Central memory CD8-positive, alpha-beta T cell (primary cell): ENCODE measurements around the gene CDH23.

ENCODE experiments used
- ATAC-seq: fragments of 150-1000 bp; cut with Tn5 transposase; replicated peaks from 2 replicates; pipeline ENCODE4 v1.10.0; 2022; ENCODE audit warnings: mild to moderate bottlenecking, moderate FRiP score, moderate number of reproducible peaks; ENCODE audit not compliant: poor library complexity, severe bottlenecking; ENCODE audit errors: extremely low read depth
- DNase-seq, 2 donors: peaks; one replicate each; pipeline ENCODE4 v3.0.0; 2021; ENCODE audit warnings: low spot score in 2 of 2
- H3K27ac Mint-ChIP-seq: one replicate; pipeline ENCODE4 v1.8.0; 2022; ENCODE audit warnings: low read depth, mild to moderate bottlenecking, moderate library complexity, mixed read lengths
- H3K27me3 Mint-ChIP-seq: one replicate; pipeline ENCODE4 v1.8.0; 2022; ENCODE audit warnings: mixed read lengths
- H3K36me3 Mint-ChIP-seq: one replicate; pipeline ENCODE4 v1.8.0; 2022; ENCODE audit warnings: mild to moderate bottlenecking, moderate library complexity, mixed read lengths; ENCODE audit not compliant: insufficient read depth
- H3K4me1 Mint-ChIP-seq: one replicate; pipeline ENCODE4 v1.8.0; 2022; ENCODE audit warnings: mixed read lengths
- H3K4me3 Mint-ChIP-seq: one replicate; pipeline ENCODE4 v1.8.0; 2022; ENCODE audit warnings: mild to moderate bottlenecking, moderate library complexity, mixed read lengths
- H3K9me3 Mint-ChIP-seq: one replicate; pipeline ENCODE4 v1.8.0; 2022; ENCODE audit warnings: mixed read lengths

Gene CDH23

GRCh38 chr10:71771821-71772617 lies 375.3 kb downstream of the CDH23 start:
- ATAC-seq (no peak), DNase-seq (no peak)
- peak overlapping the region; percentile 77 for H3K27ac Mint-ChIP-seq
- H3K4me1 Mint-ChIP-seq, result peaks cover 73% of the 10 kb centered on the region
- H3K4me3 Mint-ChIP-seq, result peak overlapping the region; percentile 89
- no peaks in the 10 kb centered on the region for H3K9me3 Mint-ChIP-seq
- H3K27me3 Mint-ChIP-seq, result no peaks in the 10 kb centered on the region
- peaks cover 19% of the 10 kb centered on the region for H3K36me3 Mint-ChIP-seq

DNA sequence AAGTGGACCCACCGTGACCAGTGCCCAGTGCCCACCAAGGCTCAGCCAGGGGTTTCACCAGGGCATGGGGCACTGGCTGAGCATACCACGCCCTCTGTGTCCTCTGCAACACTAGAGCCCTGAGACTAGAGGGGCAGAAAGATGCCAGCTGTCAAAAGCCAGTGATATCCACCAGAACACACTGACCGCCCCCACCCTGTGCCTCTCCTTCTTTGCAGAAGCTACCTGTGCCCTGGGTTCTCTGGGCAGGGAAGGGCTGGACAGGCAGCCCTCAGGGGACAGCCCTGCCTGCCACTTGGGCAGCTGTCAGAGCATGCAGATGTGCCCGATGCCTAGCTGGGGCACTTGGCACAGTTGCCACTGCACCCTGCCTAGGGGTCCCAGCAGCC lies 376.1 kb downstream of the CDH23 start:
- no peak for ATAC-seq

GRCh38 chr10:71773221-71773971 lies 376.7 kb downstream of the CDH23 start, which contains the start of gene VSIR:
Gene VSIR (minus strand): TSS chr10:71773520. CDS start chr10:71773439, 81 bp downstream.
- Mint-ChIP-seq H3K27me3 (no peaks in the 10 kb centered on the region), H3K4me1 (peaks cover 59% of the 10 kb centered on the region), H3K36me3 (peaks cover 21% of the 10 kb centered on the region), H3K9me3 (no peaks in the 10 kb centered on the region), H3K4me3 (peak within 1 kb of the TSS; percentile 89), H3K27ac (peak within 1 kb of the TSS; percentile 77)
- peak; percentile 69 for ATAC-seq
- peak; percentile 96 to 98 for DNase-seq

More for the DNA sequence above, 376.1 kb downstream of the CDH23 start:
- Mint-ChIP-seq H3K9me3 (no peaks in the 10 kb centered on the region), H3K4me3 (peak overlapping the region; percentile 89), H3K36me3 (peaks cover 21% of the 10 kb centered on the region), H3K4me1 (peaks cover 65% of the 10 kb centered on the region), H3K27me3 (no peaks in the 10 kb centered on the region), H3K27ac (peak overlapping the region; percentile 77)
- no peak for DNase-seq

DNA sequence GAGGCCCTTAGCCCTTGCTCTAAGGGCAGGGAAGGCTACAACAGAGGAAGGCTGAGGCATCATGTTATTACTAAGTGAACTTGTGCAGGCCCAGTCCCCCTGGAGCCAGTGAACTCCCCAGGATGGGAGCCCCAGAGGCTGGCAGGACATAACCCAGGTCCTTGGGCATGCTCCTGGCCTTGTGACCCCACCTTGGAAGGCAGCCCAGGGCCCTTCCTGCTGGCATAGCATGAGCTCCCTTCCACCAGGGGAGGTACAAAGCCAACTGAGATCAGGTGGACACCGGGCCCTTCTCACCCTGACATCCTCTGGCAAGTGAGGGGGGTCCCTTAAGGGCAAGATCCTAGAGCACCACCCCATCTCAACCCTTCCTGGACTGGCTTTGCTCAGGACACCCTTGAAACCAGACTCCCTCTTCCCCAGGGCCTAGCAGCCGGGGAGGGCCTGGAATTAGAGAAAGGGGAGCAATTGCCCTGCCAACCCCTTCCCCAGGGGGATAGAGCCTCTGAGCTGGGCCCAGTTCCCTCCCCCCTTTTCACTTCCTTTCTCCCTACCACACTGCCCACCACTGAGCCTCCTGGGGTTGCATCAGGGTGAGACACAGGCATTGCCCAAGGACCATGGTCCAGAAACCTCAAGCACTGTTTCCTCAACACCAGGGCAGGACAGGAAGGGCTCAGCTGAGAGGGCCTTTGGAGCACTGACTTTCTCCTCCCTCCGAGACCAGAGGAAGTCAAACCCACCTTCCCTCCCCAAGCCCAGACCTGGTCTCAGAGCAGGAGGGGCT lies 378.4 kb downstream of the CDH23 start:
- Mint-ChIP-seq H3K4me3 (peak overlapping the region; percentile 89), H3K9me3 (no peaks in the 10 kb centered on the region), H3K4me1 (peaks cover 47% of the 10 kb centered on the region), H3K27me3 (no peaks in the 10 kb centered on the region), H3K27ac (peak overlapping the region; percentile 44), H3K36me3 (peaks cover 15% of the 10 kb centered on the region)
- ATAC-seq (no peak), DNase-seq (no peak)

- Mint-ChIP-seq H3K36me3 (peaks cover 16% of the 10 kb centered on the region), H3K9me3 (no peaks in the 10 kb centered on the region), H3K27me3 (no peaks in the 10 kb centered on the region), H3K4me1 (peaks cover 33% of the 10 kb centered on the region), H3K27ac (peak overlapping the region; percentile 57), H3K4me3 (no peak overlapping the region)
- ATAC-seq, result no peak
- DNase-seq, result no peak
Observed at GRCh38 chr10:71776481-71776925, 379.8 kb downstream of the CDH23 start.

GRCh38 chr10:71777213-71777985 lies 380.7 kb downstream of the CDH23 start:
- H3K27ac Mint-ChIP-seq, result no peak overlapping the region
- H3K36me3 Mint-ChIP-seq, result peaks cover 9% of the 10 kb centered on the region
- DNase-seq (no peak), ATAC-seq (no peak)
- peaks cover 24% of the 10 kb centered on the region for H3K4me1 Mint-ChIP-seq
- H3K9me3 Mint-ChIP-seq, result no peaks in the 10 kb centered on the region
- no peak overlapping the region for H3K4me3 Mint-ChIP-seq
- no peaks in the 10 kb centered on the region for H3K27me3 Mint-ChIP-seq

DNA sequence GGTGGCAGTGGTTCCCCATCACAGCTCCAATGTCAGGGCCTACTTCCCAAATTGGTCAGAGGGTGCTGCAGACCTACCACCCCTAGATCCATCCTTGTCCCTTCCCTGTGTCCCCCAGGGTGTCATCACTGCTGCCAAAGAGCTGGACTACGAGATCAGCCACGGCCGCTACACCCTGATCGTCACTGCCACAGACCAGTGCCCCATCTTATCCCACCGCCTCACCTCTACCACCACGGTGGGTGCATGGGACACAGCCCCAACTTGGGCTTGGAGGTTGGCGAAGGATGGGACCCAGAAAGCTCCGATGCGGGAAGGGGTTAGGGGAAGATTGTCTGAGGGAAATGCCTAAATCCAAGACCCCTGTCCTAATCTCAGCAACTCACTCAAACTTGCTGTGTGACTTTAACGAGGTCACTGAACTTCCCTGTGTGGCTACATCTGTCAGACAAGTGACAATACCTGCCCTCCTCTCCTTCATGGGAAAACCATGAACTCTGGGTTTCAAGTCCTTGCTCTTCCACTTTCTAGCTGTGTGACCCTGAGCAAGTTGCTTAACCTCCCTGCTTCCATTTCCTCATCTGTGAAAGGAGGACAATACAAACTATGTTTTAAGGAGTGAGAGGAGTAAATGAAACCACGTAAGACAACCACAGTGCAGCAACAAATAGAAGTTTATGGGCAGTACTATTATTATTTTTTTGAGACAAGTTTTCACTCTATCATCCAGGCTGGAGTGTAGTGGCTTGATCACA lies 381.5 kb downstream of the CDH23 start:
- H3K9me3 Mint-ChIP-seq, result no peaks in the 10 kb centered on the region
- peaks cover 27% of the 10 kb centered on the region for H3K4me1 Mint-ChIP-seq

GRCh38 chr10:71779641-71780040 lies 382.9 kb downstream of the CDH23 start:
- Mint-ChIP-seq H3K9me3 (no peaks in the 10 kb centered on the region), H3K4me3 (no peak overlapping the region), H3K27ac (no peak overlapping the region), H3K27me3 (no peaks in the 10 kb centered on the region), H3K36me3 (peaks cover 5% of the 10 kb centered on the region), H3K4me1 (peaks cover 22% of the 10 kb centered on the region)
- DNase-seq, result no peak
- ATAC-seq, result no peak

More for the DNA sequence above, 381.5 kb downstream of the CDH23 start:
- Mint-ChIP-seq H3K4me3 (no peak overlapping the region), H3K27me3 (no peaks in the 10 kb centered on the region), H3K27ac (no peak overlapping the region), H3K36me3 (peaks cover 8% of the 10 kb centered on the region)
- no peak for ATAC-seq
- no peak for DNase-seq

- H3K36me3 Mint-ChIP-seq, result peaks cover 5% of the 10 kb centered on the region
- no peak overlapping the region for H3K4me3 Mint-ChIP-seq
- no peaks in the 10 kb centered on the region for H3K9me3 Mint-ChIP-seq
- H3K27me3 Mint-ChIP-seq, result no peaks in the 10 kb centered on the region
- H3K4me1 Mint-ChIP-seq, result peaks cover 20% of the 10 kb centered on the region
- DNase-seq, result no peak
- ATAC-seq, result no peak
- H3K27ac Mint-ChIP-seq, result no peak overlapping the region
Observed at GRCh38 chr10:71780156-71780555, 383.4 kb downstream of the CDH23 start.

- DNase-seq, result no peak
- no peak for ATAC-seq
- no peaks in the 10 kb centered on the region for H3K9me3 Mint-ChIP-seq
- H3K27me3 Mint-ChIP-seq, result no peaks in the 10 kb centered on the region
- H3K4me3 Mint-ChIP-seq, result no peak overlapping the region
- H3K36me3 Mint-ChIP-seq, result peaks cover 5% of the 10 kb centered on the region
- no peak overlapping the region for H3K27ac Mint-ChIP-seq
- H3K4me1 Mint-ChIP-seq, result peaks cover 14% of the 10 kb centered on the region
Observed at GRCh38 chr10:71780719-71781118, 384.0 kb downstream of the CDH23 start.

GRCh38 chr10:71782221-71782916 lies 385.6 kb downstream of the CDH23 start:
- Mint-ChIP-seq H3K4me1 (peaks cover 5% of the 10 kb centered on the region), H3K4me3 (no peak overlapping the region)

More at GRCh38 chr10:71782221-71782916, 385.6 kb downstream of the CDH23 start:
- Mint-ChIP-seq H3K27me3 (no peaks in the 10 kb centered on the region), H3K27ac (no peak overlapping the region), H3K9me3 (no peaks in the 10 kb centered on the region), H3K36me3 (peaks cover 5% of the 10 kb centered on the region)
- no peak for DNase-seq
- no peak for ATAC-seq
